GM18870 (cell line): ENCODE measurements around the gene ALDH18A1.

Source experiments
- ATAC-seq: cut with Tn5 transposase; IDR thresholded peaks from one replicate; pipeline ENCODE4 v1.9.1; 2021; ENCODE audit warnings: moderate library complexity; ENCODE audit not compliant: unreplicated experiment

The ALDH18A1 gene

GRCh38 chr10:95559471-95559870, 97.0 kb downstream of the ALDH18A1 start:
- no peak for ATAC-seq

DNA sequence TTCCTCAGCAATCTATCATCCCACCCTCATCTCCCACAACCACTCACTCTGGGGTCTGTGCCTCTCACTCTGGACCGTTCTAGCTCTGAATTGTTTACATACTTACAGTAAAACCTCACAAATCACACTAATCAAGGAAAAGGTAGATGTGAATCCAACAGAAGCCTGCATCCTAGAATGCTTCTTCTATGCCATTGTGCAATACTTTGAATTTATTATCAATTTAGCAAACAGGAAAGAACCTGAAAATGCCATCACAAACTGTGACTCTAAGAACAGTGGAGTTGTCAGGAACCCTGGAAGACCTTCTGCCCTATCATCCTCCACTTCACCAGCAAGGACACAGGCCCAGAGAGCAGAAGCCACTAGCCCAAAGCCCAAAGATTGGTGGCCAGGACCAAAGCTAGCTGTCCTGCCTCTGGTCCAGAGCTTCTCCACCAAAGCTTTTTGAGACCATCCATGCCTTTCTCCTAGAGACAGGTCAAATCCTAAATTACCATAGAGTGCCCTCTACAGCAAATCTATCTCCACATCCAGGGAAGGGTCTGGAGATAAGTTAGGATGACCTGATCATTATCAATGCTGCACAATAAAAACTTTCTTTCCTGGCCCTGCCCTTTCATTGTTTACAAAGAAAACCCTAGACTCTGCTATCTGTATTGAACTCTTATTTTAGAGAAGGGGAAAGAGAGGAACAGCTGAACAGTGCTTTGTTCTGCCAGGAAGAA, 97.8 kb downstream of the ALDH18A1 start:
- ATAC-seq, result no peak

DNA sequence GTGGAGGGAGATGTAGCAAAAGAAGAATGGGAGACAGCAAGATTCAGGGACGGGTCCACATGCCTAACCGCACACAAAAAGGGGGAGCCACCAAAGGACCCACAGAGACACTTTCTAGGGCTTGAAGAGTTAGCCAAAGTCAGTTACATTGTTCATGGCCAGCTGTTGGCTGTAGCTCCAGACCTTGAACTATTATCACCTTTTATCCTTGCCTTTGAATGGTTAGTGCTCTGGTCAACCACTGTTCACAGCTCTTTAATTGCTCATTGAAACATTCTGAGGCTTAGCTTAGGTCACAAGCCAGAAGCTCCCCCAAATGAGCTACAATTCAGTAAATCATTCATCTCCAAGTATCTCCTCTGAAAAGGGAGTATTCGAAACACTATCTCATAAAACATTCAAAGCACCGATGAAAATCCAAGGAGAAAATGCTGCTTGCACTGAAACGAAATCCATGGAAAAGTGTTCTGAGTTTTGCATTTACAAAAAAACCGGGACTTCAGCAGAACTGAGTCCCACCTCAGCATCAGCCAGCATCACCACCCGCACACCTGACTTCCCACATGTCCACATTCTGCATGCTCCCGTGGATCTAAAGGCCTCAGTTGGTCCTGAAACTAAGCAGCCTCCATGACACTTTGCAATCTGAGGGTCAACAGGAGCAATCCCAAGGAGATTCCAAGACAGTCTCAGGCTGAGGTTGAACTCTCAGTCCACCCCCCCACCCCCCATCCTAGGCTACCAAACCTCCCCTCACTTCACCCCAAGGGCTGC, 99.3 kb downstream of the ALDH18A1 start:
- no peak for ATAC-seq
